ENCODE measurements around the gene CENPB.
A peak's percentile ranks its signal among the peaks of the same experiment; 100 is the strongest.

The CENPB gene

DNA sequence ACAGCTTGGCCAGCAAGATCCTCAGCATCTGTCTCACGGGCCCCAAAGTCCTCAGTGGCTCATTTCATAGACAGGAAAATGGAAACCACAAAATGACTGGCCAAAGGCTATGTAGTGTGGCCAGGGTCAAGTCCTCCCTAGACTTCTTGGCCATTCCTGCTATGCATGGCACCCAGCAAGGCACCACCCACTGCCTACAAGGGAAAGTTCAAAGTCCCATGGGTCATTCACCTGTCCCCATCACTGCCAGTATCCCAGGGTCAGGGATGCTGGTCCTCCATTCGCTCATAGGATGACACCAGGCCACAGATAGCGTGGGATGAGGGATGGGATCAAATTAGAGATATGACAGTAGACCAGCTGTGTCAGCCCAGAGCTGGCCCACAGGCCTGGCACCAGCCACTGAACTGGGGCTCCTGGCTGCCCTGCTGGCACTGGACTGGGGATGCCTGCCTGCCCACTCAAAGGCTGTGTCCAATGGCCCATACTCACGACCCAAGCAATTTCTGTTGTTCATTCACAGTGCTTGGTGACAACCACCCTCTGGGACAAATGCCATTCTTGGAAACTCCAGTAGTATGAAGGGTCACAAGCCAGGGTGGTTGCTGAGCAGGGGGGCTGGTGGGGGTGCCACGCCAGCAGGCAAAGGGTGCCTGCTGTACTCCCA lies 30.6 kb downstream of the CENPB start:
- Histone ChIP-seq H3K27ac (no peak overlapping the region), H3K4me3 (no peak overlapping the region)

DNA sequence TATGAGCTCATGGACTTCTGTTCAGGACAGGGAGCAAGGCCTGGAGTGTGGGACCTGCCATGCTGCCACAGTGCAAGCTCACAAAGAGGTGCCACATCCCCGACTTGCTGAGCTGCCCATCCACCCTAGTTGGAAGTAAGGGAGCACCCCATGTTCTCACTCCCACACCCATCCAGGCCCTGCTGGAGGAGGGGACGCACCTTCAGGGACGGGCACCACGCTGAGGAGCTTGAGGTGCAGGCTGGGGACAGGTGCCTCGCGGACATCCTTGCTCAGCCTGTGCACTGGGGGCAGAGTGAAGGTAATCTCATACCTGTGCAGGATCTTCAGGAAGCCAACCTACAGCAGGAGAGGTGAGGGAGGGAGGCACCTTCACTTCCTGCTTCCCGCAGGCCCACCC lies 31.3 kb downstream of the CENPB start:
- Histone ChIP-seq H3K4me3 (no peak overlapping the region), H3K27ac (no peak overlapping the region)

DNA sequence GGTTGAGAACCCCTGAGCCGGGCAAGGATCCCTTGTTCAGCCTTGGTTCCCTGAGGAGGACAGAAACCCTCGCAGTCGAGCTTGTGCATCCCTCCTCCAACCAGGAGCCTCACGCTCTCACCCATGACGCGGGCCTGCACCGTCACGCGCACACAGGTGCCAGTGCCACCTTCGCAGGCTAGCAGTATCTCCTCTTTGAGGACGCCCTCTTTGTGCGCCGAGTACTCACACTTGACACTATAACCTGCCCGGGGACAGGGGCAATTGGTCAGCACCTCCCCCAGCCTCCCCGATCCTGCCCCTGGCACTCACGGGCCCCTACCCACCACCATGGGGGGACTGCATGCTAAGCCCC lies 32.3 kb downstream of the CENPB start:
- H3K27ac ChIP-seq, result no peak overlapping the region
- H3K4me3 ChIP-seq, result no peak overlapping the region

DNA sequence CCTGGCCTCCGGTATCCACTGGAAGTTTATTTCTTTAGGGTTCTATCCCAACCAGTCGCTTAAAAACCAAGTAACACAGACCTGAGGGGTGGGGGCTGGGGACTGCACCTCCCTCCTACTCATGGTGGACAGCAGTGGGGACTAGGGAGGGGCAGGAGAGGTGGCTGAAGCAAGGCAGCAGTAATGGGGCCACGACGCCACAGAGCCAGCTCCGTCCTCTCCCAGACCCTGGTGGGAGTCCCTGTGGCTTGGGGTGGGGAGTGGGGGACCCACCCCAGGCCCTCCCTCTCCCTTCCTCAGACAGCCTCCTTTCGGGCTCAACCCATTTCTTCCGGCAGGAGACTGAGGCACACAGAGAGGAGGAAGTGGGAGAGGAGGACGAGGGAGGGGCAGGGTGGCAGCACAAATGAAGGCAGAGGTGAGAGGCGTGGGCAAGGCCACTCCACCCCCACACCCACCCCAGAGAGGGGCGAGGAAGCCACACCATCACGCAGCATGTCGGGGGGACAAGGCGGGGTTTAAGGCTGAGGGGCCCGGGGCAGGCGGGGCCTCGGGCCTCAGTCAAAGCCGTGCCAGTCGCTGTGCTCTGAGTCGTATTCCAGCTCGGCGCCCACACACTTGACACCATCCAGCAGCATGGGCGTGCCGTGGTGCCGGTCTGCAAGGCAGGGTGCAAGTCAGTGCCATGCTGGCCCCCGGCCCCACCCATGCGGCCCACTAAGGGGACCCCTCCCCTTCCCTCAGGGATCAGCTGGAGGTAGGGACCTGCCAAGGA lies 32.9 kb downstream of the CENPB start:
- H3K27ac ChIP-seq, result peak overlapping the region in 3 of 21 experiments; percentile 3 to 51 (median 36)

DNA sequence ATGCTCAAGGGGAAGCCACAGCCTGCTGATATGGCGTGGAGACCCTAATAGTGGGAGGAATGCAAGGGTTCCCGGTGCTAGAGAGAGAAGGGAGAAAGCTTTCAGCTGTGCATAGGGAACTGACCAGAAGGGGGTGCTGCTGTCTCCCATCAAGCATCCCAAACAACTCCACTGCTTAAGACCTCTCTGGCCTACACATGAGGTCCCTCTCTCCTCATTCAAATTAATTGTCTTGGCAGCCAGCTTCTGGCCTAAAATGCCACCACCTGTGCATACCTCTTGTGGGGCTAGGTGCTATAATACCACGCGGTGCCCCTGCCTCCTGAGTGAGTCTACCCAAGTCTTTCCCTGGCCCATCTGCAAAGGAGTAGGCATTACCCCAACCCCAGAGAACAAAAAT lies 33.4 kb downstream of the CENPB start:
- peak overlapping the region in 3 of 21 experiments; percentile 3 to 36 (median 24) for H3K27ac ChIP-seq
- no peak overlapping the region for H3K4me3 ChIP-seq

More for the DNA sequence above, 32.9 kb downstream of the CENPB start:
- H3K4me3 ChIP-seq, result no peak overlapping the region

DNA sequence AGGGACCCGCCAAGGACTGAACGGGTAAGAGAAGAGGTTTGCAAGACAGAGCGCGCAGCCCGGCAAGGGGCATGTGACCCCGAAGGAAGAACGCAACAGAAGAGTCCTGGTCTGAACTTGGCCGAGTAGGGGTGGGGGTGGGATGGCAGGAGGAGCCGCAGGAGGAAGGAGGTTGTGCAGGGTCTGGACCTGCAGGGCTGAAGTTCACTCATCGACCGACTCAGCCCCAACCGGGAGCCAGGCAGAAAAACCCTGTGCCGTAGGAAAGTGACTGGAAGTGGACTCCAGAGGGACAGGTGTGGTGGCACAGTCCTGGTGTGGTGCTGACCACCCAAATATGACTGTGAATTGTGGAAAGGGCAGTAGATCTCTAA lies 34.2 kb downstream of the CENPB start:
- Histone ChIP-seq H3K27ac (peak overlapping the region in 2 of 21 experiments; percentile 15 to 24), H3K4me3 (peak overlapping the region; percentile 3 to 46 (median 21))

DNA sequence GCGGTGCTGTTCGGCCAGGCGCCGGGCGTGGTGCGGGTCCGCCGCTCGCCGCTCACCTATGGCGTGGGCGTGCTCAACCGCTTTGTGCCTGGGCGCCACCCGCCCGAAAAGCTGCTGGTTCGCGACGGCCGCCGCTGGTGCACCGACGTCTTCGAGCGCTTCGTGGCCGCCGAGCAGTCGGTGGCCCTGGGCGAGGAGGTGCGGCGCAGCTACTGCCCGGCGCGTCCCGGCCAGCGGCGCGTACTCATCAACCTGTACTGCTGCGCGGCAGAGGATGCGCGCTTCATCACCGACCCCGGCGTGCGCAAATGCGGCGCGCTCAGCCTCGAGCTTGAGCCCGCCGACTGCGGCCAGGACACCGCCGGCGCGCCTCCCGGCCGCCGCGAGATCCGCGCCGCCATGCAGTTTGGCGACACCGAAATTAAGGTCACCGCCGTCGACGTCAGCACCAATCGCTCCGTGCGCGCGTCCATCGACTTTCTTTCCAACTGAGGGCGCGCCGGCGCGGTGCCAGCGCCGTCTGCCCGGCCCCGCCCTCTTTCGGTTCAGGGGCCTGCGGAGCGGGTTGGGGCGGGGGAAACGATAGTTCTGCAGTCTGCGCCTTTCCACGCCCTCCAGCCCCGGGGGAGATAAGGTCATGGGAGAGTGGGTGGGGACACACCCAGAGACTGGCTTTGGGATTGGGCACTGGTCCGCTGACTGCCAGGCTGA lies 34.7 kb downstream of the CENPB start:
- Histone ChIP-seq H3K27ac (peak overlapping the region in 1 of 21 experiments; percentile 24), H3K4me3 (peak overlapping the region; percentile 3 to 46 (median 21))

DNA sequence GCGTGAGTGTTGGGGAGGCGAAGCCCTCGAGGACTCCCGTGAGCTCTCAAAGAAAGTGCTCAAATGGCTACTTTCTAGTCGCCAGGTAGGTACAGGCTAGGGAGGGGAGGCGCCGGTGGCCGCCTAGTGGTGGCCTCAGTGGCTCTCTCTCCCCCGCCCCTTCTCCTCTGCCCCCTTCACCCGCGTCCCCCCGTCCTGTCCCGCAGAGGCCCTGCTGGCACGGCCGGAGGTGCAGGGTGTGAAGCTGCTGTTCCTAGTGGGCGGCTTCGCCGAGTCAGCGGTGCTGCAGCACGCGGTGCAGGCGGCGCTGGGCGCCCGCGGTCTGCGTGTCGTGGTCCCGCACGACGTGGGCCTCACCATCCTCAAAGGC lies 35.2 kb downstream of the CENPB start:
- Histone ChIP-seq H3K27ac (no peak overlapping the region), H3K4me3 (peak overlapping the region in 5 of 7 experiments; percentile 3 to 46 (median 37))

DNA sequence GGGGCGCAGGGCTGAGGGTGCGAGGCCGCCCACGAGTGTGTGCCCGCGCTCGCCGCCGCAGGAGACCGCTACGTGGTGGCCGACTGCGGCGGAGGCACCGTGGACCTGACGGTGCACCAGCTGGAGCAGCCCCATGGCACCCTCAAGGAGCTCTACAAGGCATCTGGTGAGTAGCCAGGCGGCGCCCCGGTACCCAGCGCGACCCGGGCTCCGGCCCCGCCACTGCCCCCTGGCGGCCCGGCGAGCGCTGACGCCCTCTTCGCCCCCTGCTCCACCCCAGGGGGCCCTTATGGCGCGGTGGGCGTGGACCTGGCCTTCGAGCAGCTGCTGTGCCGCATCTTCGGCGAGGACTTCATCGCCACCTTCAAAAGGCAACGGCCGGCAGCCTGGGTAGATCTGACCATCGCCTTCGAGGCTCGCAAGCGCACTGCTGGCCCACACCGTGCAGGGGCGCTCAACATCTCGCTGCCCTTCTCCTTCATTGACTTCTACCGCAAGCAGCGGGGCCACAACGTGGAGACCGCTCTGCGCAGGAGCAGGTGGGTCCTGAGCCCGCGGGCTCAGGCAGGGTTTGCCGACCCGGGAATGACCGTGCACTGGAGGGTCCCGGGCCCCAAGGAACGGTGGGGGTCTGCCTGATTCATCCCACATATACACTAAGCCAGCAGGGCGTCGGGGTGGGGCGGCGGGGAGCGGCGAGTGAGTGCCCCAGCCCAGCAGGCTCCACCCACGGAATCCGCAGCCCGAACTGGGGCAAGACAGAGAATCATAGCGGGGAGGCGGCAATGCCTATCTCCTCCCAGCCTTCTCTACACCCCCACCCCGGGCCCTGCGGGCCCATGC lies 36.6 kb downstream of the CENPB start:
- Histone ChIP-seq H3K4me3 (peak overlapping the region in 1 of 7 experiments; percentile 5), H3K27ac (no peak overlapping the region)

DNA sequence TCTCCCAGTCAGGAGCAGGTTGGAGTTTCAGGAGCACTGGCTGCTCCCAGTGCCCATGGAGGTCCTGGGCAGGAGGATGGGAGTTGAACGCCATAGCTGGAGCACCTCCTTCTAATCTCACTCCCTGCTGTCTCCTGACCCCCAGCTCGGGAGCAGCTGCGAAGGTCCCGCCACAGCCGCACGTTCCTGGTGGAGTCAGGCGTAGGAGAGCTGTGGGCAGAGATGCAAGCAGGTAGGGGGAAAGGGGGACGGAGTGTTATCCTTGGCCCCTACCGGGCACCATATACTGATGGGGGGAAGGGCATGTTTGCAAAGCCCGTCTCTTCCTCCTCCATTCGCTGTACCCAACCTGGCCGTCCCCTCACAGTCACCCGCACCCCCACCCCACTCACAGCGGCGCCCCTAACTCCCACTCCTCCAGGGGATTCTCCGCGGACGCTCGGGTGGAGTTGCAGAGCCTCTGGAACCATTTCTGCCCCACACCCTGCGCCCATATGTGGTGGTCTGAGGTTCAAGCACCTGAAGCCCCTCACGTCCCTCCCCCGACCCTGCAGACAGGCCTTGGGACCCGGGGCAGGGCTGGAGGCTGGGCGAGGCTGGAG lies 37.4 kb downstream of the CENPB start:
- Histone ChIP-seq H3K27ac (no peak overlapping the region), H3K4me3 (no peak overlapping the region)

DNA sequence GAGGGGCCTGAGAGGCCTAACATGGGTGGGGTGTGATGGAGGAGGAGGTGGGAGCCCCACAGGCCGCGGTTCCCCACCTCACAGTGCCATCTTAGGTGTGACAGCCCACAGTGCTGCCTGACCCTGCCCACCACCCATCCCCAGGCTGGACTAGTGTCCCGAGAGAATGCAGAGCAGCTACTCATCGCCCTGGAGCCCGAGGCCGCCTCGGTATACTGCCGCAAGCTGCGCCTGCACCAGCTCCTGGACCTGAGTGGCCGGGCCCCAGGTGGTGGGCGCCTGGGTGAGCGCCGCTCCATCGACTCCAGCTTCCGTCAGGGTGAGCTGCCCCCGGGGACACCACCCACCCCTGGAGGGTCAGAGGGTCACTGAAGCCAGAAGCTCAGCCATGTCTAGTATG lies 38.5 kb downstream of the CENPB start:
- H3K27ac ChIP-seq, result no peak overlapping the region
- no peak overlapping the region for H3K4me3 ChIP-seq

DNA sequence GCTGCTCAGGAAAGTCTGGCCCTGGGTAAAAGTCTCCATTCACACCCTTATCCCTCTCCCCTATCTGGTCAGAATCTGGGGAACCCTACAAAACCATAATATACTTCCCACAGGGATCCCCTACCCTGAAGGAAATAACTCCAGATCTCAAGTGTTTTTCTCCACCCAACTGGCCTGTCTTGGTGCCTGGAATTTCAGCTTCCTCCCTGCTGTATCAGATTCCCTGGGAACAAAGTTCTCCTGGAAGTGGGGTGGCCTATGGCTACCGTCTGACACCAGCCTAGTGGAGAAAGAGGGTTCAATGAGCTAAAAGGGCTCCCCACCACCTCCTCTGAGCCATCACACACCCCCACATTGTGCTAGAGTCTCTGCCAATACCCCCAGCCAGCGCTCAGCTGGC lies 39.1 kb downstream of the CENPB start:
- Histone ChIP-seq H3K4me3 (no peak overlapping the region), H3K27ac (no peak overlapping the region)

DNA sequence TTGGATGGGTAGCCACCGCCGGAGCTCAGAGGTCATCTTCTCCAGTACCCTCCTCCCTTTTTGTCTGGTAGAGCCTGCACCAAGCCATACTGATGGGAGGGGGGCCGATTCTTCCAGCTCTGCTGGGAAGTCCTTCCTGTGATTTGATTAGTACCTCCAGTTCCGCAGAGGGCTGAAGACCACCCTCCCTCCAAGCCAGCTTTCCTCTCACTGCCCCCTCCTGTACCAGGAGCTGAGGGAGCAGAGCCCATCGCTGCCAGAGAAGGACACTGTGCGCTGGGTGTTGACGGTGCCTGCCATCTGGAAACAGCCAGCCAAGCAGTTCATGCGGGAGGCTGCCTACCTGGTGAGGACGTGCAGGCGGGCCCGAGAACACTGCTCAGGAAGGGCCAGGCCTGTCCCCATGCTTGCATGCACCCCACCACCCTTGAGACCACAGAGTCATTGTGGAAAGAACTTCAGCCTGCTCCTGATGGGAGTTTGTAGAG lies 40.8 kb downstream of the CENPB start:
- no peak overlapping the region for H3K27ac ChIP-seq
- H3K4me3 ChIP-seq, result no peak overlapping the region

DNA sequence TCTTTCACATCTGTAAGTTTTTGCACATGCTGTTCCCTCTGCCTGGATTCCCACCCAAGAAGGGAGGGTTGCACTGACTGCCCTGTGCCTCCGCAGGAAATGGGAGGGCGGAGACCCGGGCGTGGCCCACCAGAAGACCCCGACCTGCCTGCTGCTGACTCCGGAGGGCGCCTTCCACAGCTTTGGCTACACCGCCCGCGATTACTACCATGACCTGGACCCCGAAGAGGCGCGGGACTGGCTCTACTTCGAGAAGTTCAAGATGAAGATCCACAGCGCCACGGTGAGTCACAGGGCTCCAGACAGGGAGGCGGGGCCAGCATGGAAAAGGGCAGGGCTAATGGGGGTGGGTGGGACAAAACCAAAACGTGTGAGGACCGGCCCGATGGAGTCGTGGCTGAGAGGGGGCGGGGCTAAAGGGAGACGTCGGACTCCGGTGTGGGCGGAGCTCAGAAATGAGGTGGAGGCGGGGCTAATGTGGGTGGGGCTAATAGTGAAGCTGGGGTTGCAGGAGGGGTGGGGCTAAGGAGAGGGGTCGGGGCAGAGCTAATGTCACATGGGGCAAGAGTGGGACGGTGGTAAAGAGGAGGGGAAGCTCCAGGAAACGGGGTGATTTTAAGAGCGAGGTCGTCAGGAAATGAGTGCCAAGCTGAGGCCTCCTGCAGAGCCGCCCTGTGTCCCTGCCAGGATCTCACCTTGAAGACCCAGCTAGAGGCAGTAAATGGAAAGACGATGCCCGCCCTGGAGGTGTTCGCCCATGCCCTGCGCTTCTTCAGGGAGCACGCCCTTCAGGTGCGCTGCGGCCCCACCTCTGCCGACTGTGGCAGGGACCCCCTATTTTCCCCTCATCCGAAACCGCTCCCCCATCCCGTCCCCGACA lies 41.5 kb downstream of the CENPB start:
- H3K4me3 ChIP-seq, result peak overlapping the region in 1 of 7 experiments; percentile 5

DNA sequence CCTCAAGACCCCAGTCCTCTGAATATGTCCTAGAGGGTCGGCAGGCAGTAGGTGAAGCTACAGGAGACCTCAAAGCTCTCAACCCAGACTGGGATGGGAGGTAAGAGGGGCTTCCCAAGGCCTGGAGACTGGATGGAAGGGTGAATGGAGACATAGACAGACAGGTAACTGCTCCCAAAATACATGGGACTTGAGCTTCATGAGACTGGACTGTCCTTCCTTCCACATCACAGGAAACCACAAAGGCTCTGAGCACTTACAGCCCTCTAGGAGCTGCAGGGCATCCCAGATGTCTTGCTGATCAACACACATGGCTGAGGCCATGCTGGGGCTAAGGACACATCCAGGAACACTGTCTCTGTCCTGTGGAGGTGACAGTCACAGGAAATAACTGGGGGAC lies 42.5 kb downstream of the CENPB start:
- H3K27ac ChIP-seq, result no peak overlapping the region
- H3K4me3 ChIP-seq, result no peak overlapping the region

More for the DNA sequence above, 41.5 kb downstream of the CENPB start:
- H3K27ac ChIP-seq, result no peak overlapping the region

DNA sequence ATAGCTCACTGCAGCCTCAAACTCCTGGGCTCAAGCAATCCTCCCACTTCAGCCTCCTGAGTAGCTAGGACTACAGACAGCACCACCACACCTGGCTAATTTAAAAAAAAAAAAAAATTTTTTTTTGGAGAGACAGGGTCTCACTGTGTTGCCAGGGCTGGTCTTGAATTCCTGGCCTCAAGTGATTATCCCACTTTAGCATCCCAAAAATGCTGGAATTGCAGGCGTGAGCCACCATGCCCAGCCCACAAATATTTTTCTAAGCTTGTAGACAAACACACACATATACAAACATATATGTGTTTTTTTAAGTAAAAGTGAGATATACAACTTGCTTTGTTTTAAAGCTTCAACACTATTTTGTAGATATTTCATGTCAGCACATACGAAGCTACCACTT lies 43.3 kb downstream of the CENPB start:
- H3K27ac ChIP-seq, result no peak overlapping the region
- H3K4me3 ChIP-seq, result no peak overlapping the region

DNA sequence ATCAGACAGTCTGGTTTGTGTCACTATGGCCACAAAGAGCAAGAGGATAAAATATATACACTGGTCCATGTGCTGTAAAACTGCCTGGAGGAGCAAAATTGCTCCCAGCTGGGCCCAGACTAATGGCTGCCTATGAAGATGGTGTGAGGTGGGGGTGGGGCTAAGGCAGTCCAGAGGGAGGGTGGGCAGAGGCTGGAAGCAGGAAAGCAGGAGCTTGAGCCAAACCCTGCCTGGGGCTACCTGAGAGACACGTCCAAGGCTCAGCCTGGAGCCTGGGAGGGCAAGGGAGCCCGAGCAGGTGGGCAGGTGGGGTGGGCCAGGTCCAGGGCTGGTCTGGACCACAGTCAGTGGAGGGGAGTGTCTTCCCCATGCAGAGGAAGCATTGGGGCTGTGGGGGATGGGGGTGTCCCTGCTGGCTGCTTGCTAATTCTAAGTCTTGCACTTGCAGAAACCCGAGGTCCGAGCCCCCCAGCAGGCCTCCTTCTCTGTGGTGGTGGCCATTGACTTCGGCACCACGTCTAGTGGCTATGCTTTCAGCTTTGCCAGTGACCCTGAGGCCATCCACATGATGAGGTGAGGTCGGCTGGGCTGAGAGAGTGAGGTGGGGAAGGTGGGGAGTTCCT lies 44.6 kb downstream of the CENPB start:
- Histone ChIP-seq H3K4me3 (no peak overlapping the region), H3K27ac (no peak overlapping the region)
